ENCODE data around the gene DRC1.

DRC1 gene

DNA sequence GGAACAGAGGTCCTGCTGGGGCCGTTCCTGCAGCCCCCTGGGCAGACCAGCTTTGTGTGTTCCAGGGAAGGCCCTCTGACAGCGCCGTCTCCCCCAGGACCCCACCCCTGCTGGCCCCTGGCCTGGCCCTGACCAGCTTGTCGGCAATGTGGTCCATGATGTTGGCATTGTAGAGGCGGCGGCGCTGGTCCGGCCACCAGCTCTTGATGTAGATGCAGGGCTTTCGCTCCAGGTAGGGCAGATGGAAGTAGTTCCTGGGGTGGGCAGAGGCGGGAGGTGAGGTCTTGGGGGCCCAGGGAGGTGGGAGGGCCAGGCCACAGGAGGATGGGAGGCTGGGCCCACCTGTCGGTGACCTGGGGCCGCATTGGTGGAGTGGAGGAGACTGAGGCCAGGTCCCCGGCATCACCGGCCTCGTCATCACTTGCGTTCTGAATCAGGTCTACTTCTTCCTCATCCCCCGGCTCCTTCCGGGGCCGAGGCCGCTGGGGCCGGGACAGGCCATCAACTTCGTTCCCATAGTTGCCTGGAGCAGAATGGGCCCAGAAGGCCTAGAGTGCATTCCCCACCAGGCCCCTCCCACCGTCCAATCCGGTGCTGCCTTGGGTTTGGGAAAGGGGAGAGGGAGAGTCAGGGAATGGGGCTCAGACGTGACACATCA lies 77.5 kb downstream of the DRC1 start:
- no peaks in the 10 kb centered on the region for H3K27me3 ChIP-seq (ENCODE audit: insufficient read depth, insufficient read length)
- H3K4me1 ChIP-seq (ENCODE audit: insufficient read depth, insufficient read length) = peaks cover 22% of the 10 kb centered on the region
- DNase-seq (ENCODE audit: low read depth, low spot score) = no peak
- peak overlapping the region; percentile 4 for H3K9ac ChIP-seq (ENCODE audit: insufficient read length, low read depth)
- no peak overlapping the region for H3K4me3 ChIP-seq (ENCODE audit: insufficient read length, low read depth)
- TF ChIP-seq SUZ12 (IDR thresholded peaks at IDR 0.05; ENCODE audit: extremely low read depth, insufficient read depth, insufficient read length) = no peak
- TF ChIP-seq YY1 (IDR thresholded peaks at IDR 0.05; ENCODE audit: insufficient read depth, insufficient read length) = no peak
- no peak for TF ChIP-seq ZNF274 (IDR thresholded peaks at IDR 0.05; ENCODE audit: low read depth, low read length)
- H3K9me3 ChIP-seq (ENCODE audit: insufficient read depth, low read length) = no peaks in the 10 kb centered on the region
- no peaks in the 10 kb centered on the region for H3K36me3 ChIP-seq (ENCODE audit: insufficient read depth, insufficient read length, low read length)

- Histone ChIP-seq H3K4me1 (ENCODE audit: insufficient read depth, insufficient read length) (peaks cover 22% of the 10 kb centered on the region), H3K36me3 (ENCODE audit: insufficient read depth, insufficient read length, low read length) (no peaks in the 10 kb centered on the region), H3K27me3 (ENCODE audit: insufficient read depth, insufficient read length) (no peaks in the 10 kb centered on the region), H3K9me3 (ENCODE audit: insufficient read depth, low read length) (no peaks in the 10 kb centered on the region), H3K4me3 (ENCODE audit: insufficient read length, low read depth) (no peak overlapping the region), H3K9ac (ENCODE audit: insufficient read length, low read depth) (peak overlapping the region; percentile 4)
- no peak for TF ChIP-seq YY1 (IDR thresholded peaks at IDR 0.05; ENCODE audit: insufficient read depth, insufficient read length)
- no peak for TF ChIP-seq ZNF274 (IDR thresholded peaks at IDR 0.05; ENCODE audit: low read depth, low read length)
- no peak for DNase-seq (ENCODE audit: low read depth, low spot score)
Measured at GRCh38 chr2:26479789-26480565, 78.3 kb downstream of the DRC1 start.

DNA sequence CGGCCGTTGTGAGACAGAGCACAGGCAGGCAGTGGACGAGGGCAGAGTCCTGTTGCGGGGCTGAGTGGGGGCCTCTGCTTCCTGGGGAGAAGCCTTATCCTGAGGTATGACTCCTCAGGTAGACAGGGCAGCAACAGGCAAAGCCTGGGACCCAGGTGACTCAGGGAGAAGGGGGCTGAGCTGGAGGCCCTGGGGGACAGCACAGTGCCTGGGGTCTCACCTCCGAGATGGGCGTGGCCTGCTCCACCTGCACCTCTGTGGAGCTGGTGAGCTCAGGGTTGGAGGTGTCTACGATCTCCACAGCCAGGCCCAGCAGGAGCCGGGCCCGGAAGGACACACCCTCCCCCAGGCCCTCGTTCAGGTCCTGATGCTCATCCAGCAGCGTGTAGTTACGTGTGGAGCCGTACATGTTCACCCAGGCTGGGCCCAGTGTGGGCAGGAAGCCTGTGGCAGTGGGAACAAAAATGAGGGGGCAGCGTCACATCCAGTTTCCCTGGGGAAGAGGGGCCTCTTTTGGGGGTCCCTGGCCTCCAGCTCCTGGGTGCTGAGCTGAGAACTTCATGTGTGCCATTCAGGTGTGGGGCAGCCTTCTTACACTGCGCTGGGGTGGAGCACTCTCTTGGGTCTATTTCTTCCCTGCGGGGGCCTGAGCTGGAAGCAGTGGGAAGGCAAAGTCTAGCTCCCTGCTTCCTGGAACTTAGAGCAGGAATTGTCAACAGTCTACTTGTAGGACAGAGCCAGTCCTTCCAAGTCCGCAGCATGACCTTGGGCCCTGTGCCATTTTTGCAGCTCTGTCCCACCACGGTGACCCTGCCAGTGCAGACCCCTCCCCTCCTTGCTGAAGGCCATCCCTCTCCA lies 79.1 kb downstream of the DRC1 start:
- no peak for DNase-seq (ENCODE audit: low read depth, low spot score)
- H3K4me3 ChIP-seq (ENCODE audit: insufficient read length, low read depth) = no peak overlapping the region
- no peaks in the 10 kb centered on the region for H3K36me3 ChIP-seq (ENCODE audit: insufficient read depth, insufficient read length, low read length)
- H3K9ac ChIP-seq (ENCODE audit: insufficient read length, low read depth) = no peak overlapping the region
- no peak for TF ChIP-seq ZNF274 (IDR thresholded peaks at IDR 0.05; ENCODE audit: low read depth, low read length)
- TF ChIP-seq SUZ12 (IDR thresholded peaks at IDR 0.05; ENCODE audit: extremely low read depth, insufficient read depth, insufficient read length) = no peak
- no peak for TF ChIP-seq YY1 (IDR thresholded peaks at IDR 0.05; ENCODE audit: insufficient read depth, insufficient read length)
- no peaks in the 10 kb centered on the region for H3K27me3 ChIP-seq (ENCODE audit: insufficient read depth, insufficient read length)
- H3K4me1 ChIP-seq (ENCODE audit: insufficient read depth, insufficient read length) = peaks cover 20% of the 10 kb centered on the region
- H3K9me3 ChIP-seq (ENCODE audit: insufficient read depth, low read length) = no peaks in the 10 kb centered on the region

DNA sequence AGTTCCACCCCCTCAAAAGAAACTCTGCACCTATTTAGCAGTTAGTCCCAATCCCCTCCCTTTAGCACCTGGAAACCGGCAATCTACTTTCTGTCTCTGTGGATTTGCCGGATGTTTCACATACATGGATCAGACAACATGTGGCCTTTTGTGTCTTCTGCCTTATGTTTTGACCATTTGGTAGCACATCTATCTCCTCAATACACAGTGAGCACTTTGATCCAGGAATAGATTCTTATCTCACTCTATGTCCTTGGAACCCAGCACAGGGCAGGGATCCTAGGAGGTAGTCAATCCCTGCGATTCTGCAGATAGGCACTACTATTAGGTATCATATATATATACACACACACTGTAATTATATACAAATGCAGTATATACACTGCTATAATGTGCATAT lies 80.0 kb downstream of the DRC1 start:
- no peak for DNase-seq (ENCODE audit: low read depth, low spot score)
- TF ChIP-seq YY1 (IDR thresholded peaks at IDR 0.05; ENCODE audit: insufficient read depth, insufficient read length) = no peak
- TF ChIP-seq SUZ12 (IDR thresholded peaks at IDR 0.05; ENCODE audit: extremely low read depth, insufficient read depth, insufficient read length) = no peak
- TF ChIP-seq ZNF274 (IDR thresholded peaks at IDR 0.05; ENCODE audit: low read depth, low read length) = no peak
- Histone ChIP-seq H3K27me3 (ENCODE audit: insufficient read depth, insufficient read length) (no peaks in the 10 kb centered on the region), H3K4me3 (ENCODE audit: insufficient read length, low read depth) (no peak overlapping the region), H3K4me1 (ENCODE audit: insufficient read depth, insufficient read length) (peaks cover 20% of the 10 kb centered on the region), H3K9ac (ENCODE audit: insufficient read length, low read depth) (no peak overlapping the region), H3K9me3 (ENCODE audit: insufficient read depth, low read length) (no peaks in the 10 kb centered on the region), H3K36me3 (ENCODE audit: insufficient read depth, insufficient read length, low read length) (no peaks in the 10 kb centered on the region)

DNA sequence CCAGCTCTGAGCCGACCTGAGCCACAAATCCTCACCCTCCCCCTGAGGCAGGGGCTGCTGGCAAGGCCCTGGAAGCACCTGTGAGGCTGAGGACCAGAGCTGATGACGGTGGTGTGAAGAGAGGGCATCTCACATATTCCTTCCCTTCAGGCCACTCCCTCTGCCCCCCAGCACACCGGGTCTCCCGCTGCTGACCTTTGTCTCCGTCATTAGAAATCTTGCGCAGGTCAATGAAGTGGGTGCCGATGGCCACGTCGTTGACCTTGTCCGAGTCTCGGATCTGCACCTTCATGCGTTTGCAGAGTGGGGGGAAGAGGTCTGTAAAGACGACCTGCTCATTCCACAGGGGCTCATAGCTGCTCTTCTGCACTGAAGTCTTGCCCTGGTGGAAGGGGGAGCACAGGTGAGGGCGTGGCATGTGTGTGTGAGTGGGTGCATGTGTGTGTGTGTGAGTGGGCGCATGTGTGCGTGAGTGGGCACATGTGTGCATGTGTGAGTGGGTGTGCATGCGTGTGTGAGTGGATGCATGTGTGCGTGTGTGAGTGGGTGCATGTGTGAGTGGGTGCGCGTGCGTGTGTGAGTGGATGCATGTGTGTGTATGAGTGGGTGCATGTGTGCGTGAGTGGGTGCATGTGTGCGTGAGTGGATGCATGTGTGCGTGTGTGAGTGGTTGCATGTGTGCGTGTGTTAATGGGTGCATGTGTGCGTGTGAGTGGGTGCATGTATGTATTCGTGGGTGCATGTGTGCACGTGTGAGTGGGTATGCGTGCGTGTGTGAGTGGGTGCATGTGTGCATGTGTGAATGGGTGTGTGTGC lies 80.7 kb downstream of the DRC1 start:
- H3K4me3 ChIP-seq (ENCODE audit: insufficient read length, low read depth) = no peak overlapping the region
- H3K36me3 ChIP-seq (ENCODE audit: insufficient read depth, insufficient read length, low read length) = no peaks in the 10 kb centered on the region
- no peaks in the 10 kb centered on the region for H3K27me3 ChIP-seq (ENCODE audit: insufficient read depth, insufficient read length)
- no peak for DNase-seq (ENCODE audit: low read depth, low spot score)
- H3K4me1 ChIP-seq (ENCODE audit: insufficient read depth, insufficient read length) = peaks cover 20% of the 10 kb centered on the region
- TF ChIP-seq ZNF274 (IDR thresholded peaks at IDR 0.05; ENCODE audit: low read depth, low read length) (no peak), SUZ12 (IDR thresholded peaks at IDR 0.05; ENCODE audit: extremely low read depth, insufficient read depth, insufficient read length) (no peak), YY1 (IDR thresholded peaks at IDR 0.05; ENCODE audit: insufficient read depth, insufficient read length) (no peak)
- no peaks in the 10 kb centered on the region for H3K9me3 ChIP-seq (ENCODE audit: insufficient read depth, low read length)
- no peak overlapping the region for H3K9ac ChIP-seq (ENCODE audit: insufficient read length, low read depth)

DNA sequence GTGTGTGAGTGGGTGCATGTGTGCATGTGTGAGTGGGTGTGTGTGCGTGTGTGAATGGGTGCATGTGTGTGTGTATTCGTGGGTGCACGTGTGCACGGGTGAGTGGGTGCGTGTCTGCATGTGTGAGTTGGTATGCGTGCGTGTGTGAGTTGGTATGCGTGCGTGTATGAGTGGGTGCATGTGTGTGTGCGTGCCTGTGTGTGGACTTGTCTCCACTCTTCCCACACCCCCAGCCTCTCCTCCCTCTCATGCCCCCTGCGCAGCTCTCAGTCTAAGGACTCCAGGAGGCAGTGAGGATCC lies 81.3 kb downstream of the DRC1 start:
- peaks cover 15% of the 10 kb centered on the region for H3K4me1 ChIP-seq (ENCODE audit: insufficient read depth, insufficient read length)
- no peak for TF ChIP-seq ZNF274 (IDR thresholded peaks at IDR 0.05; ENCODE audit: low read depth, low read length)
- no peak for TF ChIP-seq YY1 (IDR thresholded peaks at IDR 0.05; ENCODE audit: insufficient read depth, insufficient read length)
- no peak for TF ChIP-seq SUZ12 (IDR thresholded peaks at IDR 0.05; ENCODE audit: extremely low read depth, insufficient read depth, insufficient read length)
- H3K9ac ChIP-seq (ENCODE audit: insufficient read length, low read depth) = no peak overlapping the region
- no peak for DNase-seq (ENCODE audit: low read depth, low spot score)
- H3K27me3 ChIP-seq (ENCODE audit: insufficient read depth, insufficient read length) = no peaks in the 10 kb centered on the region
- no peaks in the 10 kb centered on the region for H3K9me3 ChIP-seq (ENCODE audit: insufficient read depth, low read length)
- no peaks in the 10 kb centered on the region for H3K36me3 ChIP-seq (ENCODE audit: insufficient read depth, insufficient read length, low read length)
- H3K4me3 ChIP-seq (ENCODE audit: insufficient read length, low read depth) = no peak overlapping the region

Measured in NT2/D1 (cell line).